Fibroblast of mammary gland (primary cell): ENCODE data around the gene SULT4A1.
"Not testable (repeated sequence)": the region's sequence is repeated elsewhere in the genome, so short reads cannot be mapped to it uniquely, and the experiment has no call there.

Source experiments
- DNase-seq: peaks from one replicate; pipeline ENCODE4 v3.0.0-alpha.2; 2010; ENCODE audit warnings: low read depth
- H3K4me3 ChIP-seq: 2 replicates; pipeline ENCODE4 v1.5.1; 2011; ENCODE audit warnings: low read depth, mild to moderate bottlenecking, low read length, moderate library complexity; ENCODE audit not compliant: control insufficient read depth
- TF ChIP-seq, protein P1 (sequence below): conservative IDR thresholded peaks from 2 replicates; pipeline ENCODE4 v1.5.1; 2011; ENCODE audit warnings: low read depth, low read length, inconsistent platforms; ENCODE audit not compliant: control insufficient read depth, insufficient read depth

The SULT4A1 gene

DNA sequence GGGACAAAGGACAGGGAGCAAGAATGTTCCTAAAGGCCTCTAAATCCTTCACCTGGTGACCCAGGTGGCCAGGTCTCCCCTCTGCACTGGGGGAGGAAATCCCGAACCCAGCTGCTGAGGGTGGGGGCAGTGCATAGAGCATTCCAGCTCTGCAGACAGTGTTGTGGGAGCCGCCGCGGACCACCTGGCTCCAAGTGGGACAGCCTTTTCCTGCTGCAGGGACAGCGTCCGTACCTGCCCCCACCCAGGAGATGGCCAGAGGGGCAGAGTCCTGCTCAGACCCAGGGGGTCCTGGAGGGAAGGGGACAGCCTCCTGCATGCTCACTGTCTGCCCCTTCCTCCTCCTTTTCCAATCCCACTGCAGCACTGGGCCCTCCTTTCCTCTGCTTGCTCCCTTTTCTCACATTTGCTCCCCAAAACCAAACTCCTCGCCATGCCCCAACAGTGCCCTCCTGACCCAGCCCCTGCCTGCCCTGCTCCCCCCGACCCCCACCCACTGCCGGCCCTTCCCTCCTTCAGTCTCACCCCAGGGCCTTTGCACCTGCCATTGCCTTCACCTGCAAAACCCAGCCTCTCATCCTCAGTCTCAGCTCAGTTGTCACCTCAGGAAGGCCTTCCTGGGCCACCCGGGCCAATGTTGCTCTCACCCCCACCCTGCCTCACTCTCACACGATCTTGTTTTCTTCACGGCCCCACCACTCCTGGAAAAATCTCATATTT is 16.7 kb upstream of the SULT4A1 start:
- DNase-seq: no peak
- no peak overlapping the region for H3K4me3 ChIP-seq
- TF ChIP-seq, protein P1, sequence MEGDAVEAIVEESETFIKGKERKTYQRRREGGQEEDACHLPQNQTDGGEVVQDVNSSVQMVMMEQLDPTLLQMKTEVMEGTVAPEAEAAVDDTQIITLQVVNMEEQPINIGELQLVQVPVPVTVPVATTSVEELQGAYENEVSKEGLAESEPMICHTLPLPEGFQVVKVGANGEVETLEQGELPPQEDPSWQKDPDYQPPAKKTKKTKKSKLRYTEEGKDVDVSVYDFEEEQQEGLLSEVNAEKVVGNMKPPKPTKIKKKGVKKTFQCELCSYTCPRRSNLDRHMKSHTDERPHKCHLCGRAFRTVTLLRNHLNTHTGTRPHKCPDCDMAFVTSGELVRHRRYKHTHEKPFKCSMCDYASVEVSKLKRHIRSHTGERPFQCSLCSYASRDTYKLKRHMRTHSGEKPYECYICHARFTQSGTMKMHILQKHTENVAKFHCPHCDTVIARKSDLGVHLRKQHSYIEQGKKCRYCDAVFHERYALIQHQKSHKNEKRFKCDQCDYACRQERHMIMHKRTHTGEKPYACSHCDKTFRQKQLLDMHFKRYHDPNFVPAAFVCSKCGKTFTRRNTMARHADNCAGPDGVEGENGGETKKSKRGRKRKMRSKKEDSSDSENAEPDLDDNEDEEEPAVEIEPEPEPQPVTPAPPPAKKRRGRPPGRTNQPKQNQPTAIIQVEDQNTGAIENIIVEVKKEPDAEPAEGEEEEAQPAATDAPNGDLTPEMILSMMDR: no peak

DNA sequence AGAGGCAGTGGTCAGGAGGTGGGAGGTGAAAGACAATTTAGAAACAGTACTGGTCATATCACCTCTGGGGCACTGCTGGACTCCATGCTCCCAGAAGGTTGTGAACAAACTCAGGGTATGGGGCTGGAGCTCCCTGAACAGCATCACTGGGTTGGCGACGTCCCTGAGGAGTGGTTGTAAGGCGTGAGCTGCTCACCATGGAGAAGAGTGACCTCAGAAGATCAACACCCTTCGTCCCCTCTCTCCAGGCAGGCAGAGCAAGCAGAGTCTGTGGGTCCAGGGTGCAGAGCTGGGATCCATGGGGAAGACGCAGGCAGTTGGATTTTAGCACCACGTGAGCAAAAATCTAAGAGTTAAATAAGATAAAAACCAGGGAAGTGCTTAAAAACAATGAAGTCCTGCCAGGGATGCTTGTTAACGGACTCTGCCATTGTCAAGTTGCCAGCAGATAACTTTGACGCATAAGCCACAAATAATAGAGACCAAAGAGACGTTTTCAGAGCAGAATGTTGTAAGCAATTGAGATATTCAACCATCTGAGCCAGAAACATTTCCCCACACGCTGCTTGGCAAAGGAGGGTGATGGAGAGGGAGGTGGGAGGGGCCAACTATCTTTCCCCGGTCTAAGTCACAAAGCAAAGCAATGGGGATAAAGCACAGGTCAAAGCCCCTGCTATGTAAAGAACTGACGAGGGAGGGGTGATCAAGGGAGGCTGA is 15.9 kb upstream of the SULT4A1 start:
- DNase-seq: peak; percentile 44
- TF ChIP-seq, protein P1: no peak
- no peak overlapping the region for H3K4me3 ChIP-seq

DNA sequence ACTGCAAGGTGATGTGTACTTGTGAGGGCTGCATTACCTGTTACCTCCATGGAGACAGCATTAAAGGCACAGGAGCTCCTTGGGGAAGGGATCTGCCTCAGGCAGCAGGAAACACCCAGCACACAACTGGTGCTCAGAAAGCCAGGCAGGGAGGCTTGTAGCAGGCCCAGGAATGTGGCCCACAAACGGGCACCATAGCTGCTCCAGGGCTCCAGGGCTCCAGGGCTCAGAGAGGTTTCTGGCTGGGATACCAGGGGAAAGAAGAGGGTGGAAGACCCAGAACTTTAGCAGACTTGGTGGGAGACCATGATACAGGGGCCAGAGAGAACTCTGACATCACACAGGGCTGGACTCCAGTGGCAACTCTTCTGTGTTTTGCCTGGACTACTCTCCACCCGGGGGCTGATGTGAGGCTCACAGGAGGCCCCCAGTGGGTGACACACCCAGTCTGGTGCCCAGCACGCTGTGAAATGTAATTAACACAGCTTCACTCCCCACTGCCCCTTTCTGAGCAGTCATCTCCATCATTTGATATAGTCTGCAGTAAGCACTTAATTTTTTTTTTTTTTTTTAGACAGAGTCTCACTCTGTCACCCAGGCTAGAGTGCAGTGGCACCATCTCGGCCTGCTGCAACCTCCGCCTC is 14.7 kb upstream of the SULT4A1 start:
- no peak overlapping the region for H3K4me3 ChIP-seq
- TF ChIP-seq, protein P1: no peak
- DNase-seq: no peak

DNA sequence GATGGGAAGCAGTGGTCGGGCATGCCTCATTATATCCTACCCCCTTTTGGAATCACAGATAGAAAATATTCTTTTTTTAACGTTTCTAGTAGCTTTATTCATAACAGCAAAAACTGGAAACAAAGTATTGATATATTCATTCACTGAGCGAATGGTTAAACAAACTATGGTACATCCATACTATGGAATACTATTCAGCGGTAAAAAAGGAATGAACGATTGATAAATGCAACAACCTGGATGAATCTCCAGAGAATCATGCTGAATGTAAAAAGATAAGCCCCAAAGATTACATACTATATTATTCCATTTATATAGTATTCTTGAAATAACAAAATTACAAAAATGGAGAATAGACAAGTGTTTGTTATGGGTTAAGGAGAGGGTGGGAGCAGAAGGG is 7.5 kb upstream of the SULT4A1 start:
- TF ChIP-seq, protein P1: no peak
- H3K4me3 ChIP-seq: no peak overlapping the region

DNA sequence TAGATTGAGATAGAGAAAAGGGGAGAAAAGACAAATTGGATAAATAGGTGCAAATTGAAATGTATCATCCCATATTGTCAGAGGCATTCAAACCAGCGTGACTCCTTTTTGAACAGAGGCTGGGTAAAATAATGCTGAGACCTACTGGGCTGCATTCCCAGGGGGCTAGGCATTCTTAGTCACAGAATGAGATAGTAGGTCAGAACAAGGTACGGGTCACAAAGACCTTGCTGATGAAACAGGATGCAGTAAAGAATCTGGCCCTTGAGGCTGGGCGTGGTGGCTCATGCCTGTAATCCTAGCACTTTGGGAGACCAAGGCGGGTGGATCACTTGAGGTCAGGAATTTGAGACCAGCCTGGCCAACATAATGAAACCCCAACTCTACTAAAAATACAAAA is 6.7 kb upstream of the SULT4A1 start:
- not testable (repeated sequence) for H3K4me3 ChIP-seq, DNase-seq

More for the DNA sequence above, 7.5 kb upstream of the SULT4A1 start:
- DNase-seq: no peak

DNA sequence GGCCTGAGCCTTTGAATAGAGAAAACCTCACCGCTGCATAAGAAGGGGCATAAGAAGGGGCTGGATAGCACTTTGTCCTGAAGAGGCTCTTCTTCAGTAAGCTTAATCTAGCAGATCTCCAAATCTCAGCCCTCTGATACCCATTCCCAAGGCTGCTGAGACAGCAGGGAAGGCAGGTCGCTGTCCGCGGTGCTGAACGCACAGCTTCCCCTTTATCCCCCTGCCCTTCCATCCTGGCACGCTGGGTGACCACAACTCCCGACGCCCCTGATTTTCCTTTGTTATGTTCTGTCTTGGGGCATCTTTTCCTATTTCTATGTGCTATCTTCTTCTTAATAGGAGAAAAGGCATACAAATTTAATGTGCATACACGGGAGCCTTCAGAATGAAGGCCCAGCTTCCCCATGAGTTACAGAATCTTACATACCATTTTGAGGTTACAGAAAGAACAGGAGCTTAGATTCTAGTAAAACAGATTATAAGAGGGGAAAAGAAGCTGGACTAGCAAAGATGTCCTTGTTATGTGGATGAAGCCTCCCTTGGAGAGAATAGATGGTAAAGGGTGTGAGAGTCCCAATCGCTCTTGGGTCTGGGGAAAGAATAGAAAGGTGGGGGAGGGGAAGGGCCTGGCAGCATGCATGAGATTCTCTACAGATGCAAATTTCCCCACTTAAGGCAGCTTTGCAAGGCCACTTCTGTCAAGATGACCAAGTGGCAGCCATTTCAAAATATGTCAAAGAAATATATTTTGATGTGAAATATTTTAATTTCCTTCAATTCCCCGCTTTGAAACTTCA is 5.7 kb upstream of the SULT4A1 start:
- peak; percentile 55 for DNase-seq
- no peak overlapping the region for H3K4me3 ChIP-seq
- TF ChIP-seq, protein P1: no peak
